ENCODE results near the gene OTX1. TPM values are rescaled to one million over a fixed set of nuclear protein-coding genes. Genes with fewer than 3 reads are reported as not detected.

OTX1 gene
- polyA plus RNA-seq, 1 of the 3 experiments (the other 2 are of a cell fraction): 0.20 TPM

- TF ChIP-seq EZH2phosphoT487 (IDR thresholded peaks at IDR 0.05; ENCODE audit: borderline replicate concordance, low read depth) (no peak), YY1 (IDR thresholded peaks at IDR 0.05; ENCODE audit: low read depth) (no peak), FOSL2 (IDR thresholded peaks at IDR 0.05; ENCODE audit: borderline replicate concordance, low read depth) (no peak), MXI1 (IDR thresholded peaks at IDR 0.05; ENCODE audit: low read depth, low read length) (no peak), MEF2A (IDR thresholded peaks at IDR 0.05; ENCODE audit: borderline replicate concordance, low read depth) (no peak), SMC3 (IDR thresholded peaks at IDR 0.05; ENCODE audit: low read depth, low read length) (no peak), ELF1 (IDR thresholded peaks at IDR 0.05) (no peak), JUND (IDR thresholded peaks at IDR 0.05) (no peak), FOXJ3 (CRISPR knock-in tag; IDR thresholded peaks at IDR 0.05) (no peak), FOXM1 (IDR thresholded peaks at IDR 0.05; ENCODE audit: low read depth) (no peak)
- Histone ChIP-seq H3K36me3 (replicated peaks in 1 of 2; ENCODE audit: control insufficient read depth in 1 of 2, insufficient read depth in 2 of 2, low read length in 1 of 2) (peaks cover 19 to 58% of the 10 kb centered on the region in 2 experiments), H3K9ac (no peak overlapping the region), H3K9me3 (no peaks in the 10 kb centered on the region), H3K4me3 (ENCODE audit: low read depth in 2 of 2, low read length in 1 of 2) (no peak overlapping the region), H3K79me2 (ENCODE audit: insufficient read depth) (no peaks in the 10 kb centered on the region), H3K27me3 (ENCODE audit: insufficient read depth) (no peaks in the 10 kb centered on the region), H4K20me1 (ENCODE audit: insufficient read depth) (no peaks in the 10 kb centered on the region), H3K4me1 (ENCODE audit: control insufficient read depth in 1 of 2, insufficient read depth in 2 of 2, low read depth in 1 of 2, low read length in 1 of 2) (no peaks in the 10 kb centered on the region; a peak in 1 of 4 replicates), H3K9me2 (no peaks in the 10 kb centered on the region; the same call in 1 of the 2 replicates), H3F3A (replicated peaks; ENCODE audit: insufficient read depth) (peaks cover 3% of the 10 kb centered on the region), H2AFZ (ENCODE audit: low read depth) (no peak overlapping the region), H3K4me2 (no peak overlapping the region), H3K27ac (ENCODE audit: low read depth in 2 of 2, low read length in 1 of 2) (no peak overlapping the region)
- no peak for DNase-seq
- ChIA-PET POLR2A (no interaction called here), CTCF (no interaction called here)
These were observed 41.1 kb upstream of the OTX1 start for GRCh38 chr2:63009490-63009889.

- no peak for DNase-seq
- Histone ChIP-seq H3K9ac (no peak overlapping the region), H3K4me3 (ENCODE audit: low read depth in 2 of 2, low read length in 1 of 2) (no peak overlapping the region), H3K79me2 (ENCODE audit: insufficient read depth) (no peaks in the 10 kb centered on the region), H3K4me1 (ENCODE audit: control insufficient read depth in 1 of 2, insufficient read depth in 2 of 2, low read depth in 1 of 2, low read length in 1 of 2) (no peaks in the 10 kb centered on the region), H3K27me3 (ENCODE audit: insufficient read depth) (no peaks in the 10 kb centered on the region), H2AFZ (ENCODE audit: low read depth) (no peak overlapping the region), H3K36me3 (replicated peaks in 1 of 2; ENCODE audit: control insufficient read depth in 1 of 2, insufficient read depth in 2 of 2, low read length in 1 of 2) (peaks cover 35 to 53% of the 10 kb centered on the region in 2 experiments), H4K20me1 (ENCODE audit: insufficient read depth) (no peaks in the 10 kb centered on the region), H3K27ac (ENCODE audit: low read depth in 2 of 2, low read length in 1 of 2) (no peak overlapping the region), H3K9me3 (no peaks in the 10 kb centered on the region), H3K4me2 (no peak overlapping the region), H3F3A (replicated peaks; ENCODE audit: insufficient read depth) (peaks cover 8% of the 10 kb centered on the region), H3K9me2 (no peaks in the 10 kb centered on the region; the same call in 1 of the 2 replicates)
- POLR2A ChIA-PET: no interaction called here
- no peak for TF ChIP-seq ZBTB33 (IDR thresholded peaks at IDR 0.05; ENCODE audit: borderline replicate concordance, low read depth)
- 94% methylated on average over 1 of the region's 1 CpG for WGBS (ENCODE audit: low lambda C conversion rate)
- CTCF ChIA-PET: interaction anchor here (1.2 to 2.4 kb wide), 5 partner anchors 9 to 476 kb away, joined by 3 to 5 read pairs (median 4); no protein-coding TSS in a partner anchor
These were observed 38.1 kb upstream of the OTX1 start for GRCh38 chr2:63012541-63012940.

GRCh38 chr2:63013438-63013837 is 37.2 kb upstream of the OTX1 start:
- ChIA-PET CTCF (interaction anchor here (0.9 to 2.4 kb wide), 3 partner anchors 10 to 238 kb away, joined by 3 to 5 read pairs (median 4); no protein-coding TSS in a partner anchor), POLR2A (no interaction called here)
- Histone ChIP-seq H3K9me3 (no peaks in the 10 kb centered on the region), H3K9ac (no peak overlapping the region), H3K27me3 (ENCODE audit: insufficient read depth) (no peaks in the 10 kb centered on the region), H3K36me3 (replicated peaks in 1 of 2; ENCODE audit: control insufficient read depth in 1 of 2, insufficient read depth in 2 of 2, low read length in 1 of 2) (peaks cover 34 to 45% of the 10 kb centered on the region in 2 experiments), H4K20me1 (ENCODE audit: insufficient read depth) (no peaks in the 10 kb centered on the region), H3F3A (replicated peaks; ENCODE audit: insufficient read depth) (peaks cover 13% of the 10 kb centered on the region), H3K4me2 (no peak overlapping the region), H3K9me2 (no peaks in the 10 kb centered on the region; the same call in 1 of the 2 replicates), H3K27ac (ENCODE audit: low read depth in 2 of 2, low read length in 1 of 2) (no peak overlapping the region), H2AFZ (ENCODE audit: low read depth) (no peak overlapping the region), H3K79me2 (ENCODE audit: insufficient read depth) (no peaks in the 10 kb centered on the region), H3K4me3 (ENCODE audit: low read depth in 2 of 2, low read length in 1 of 2) (no peak overlapping the region), H3K4me1 (ENCODE audit: control insufficient read depth in 1 of 2, insufficient read depth in 2 of 2, low read depth in 1 of 2, low read length in 1 of 2) (no peaks in the 10 kb centered on the region)
- DNase-seq: no peak
- 97% methylated on average over 8 of the region's 8 CpGs for WGBS (ENCODE audit: low lambda C conversion rate)
- TF ChIP-seq FOSL2 (IDR thresholded peaks at IDR 0.05; ENCODE audit: borderline replicate concordance, low read depth) (no peak), SMC3 (IDR thresholded peaks at IDR 0.05; ENCODE audit: low read depth, low read length) (no peak), POLR2AphosphoS5 (IDR thresholded peaks at IDR 0.05; ENCODE audit: low read depth, low read length) (no peak), GATA2 (CRISPR knock-in tag; IDR thresholded peaks at IDR 0.05) (no peak), FOXJ3 (CRISPR knock-in tag; IDR thresholded peaks at IDR 0.05) (no peak), REST (IDR thresholded peaks at IDR 0.05; ENCODE audit: low read depth, low read length) (no peak), NFIC (IDR thresholded peaks at IDR 0.05; ENCODE audit: borderline replicate concordance) (no peak), TCF12 (IDR thresholded peaks at IDR 0.05) (no peak), EZH2phosphoT487 (IDR thresholded peaks at IDR 0.05; ENCODE audit: borderline replicate concordance, low read depth) (no peak), RFX5 (IDR thresholded peaks at IDR 0.05; ENCODE audit: low read length) (no peak), RXRA (IDR thresholded peaks at IDR 0.05; ENCODE audit: borderline replicate concordance, low read depth) (no peak)
